ENCODE data around the gene PLEKHM2. TPM values are rescaled to one million over a fixed set of nuclear protein-coding genes. Genes with fewer than 3 reads are reported as not detected.
A peak's percentile ranks its signal among the peaks of the same experiment; 100 is the strongest.

Gene PLEKHM2
- total and polyA plus RNA-seq, 8 donors: 22.9 to 39.6 (median 33.3) TPM

GRCh38 chr1:15758343-15758931, 74.3 kb downstream of the PLEKHM2 start, which contains the start of gene FBLIM1:
Gene FBLIM1, plus strand, starts transcription at chr1:15758795. Its CDS starts 6,189 bp downstream, at chr1:15764984.
- Histone ChIP-seq H3K4me1 (peaks cover 0 to 4% (median 0%) of the 10 kb centered on the region in 3 donors), H3K36me3 (no peaks in the 10 kb centered on the region), H3K27me3 (no peaks in the 10 kb centered on the region), H3K9me3 (no peaks in the 10 kb centered on the region), H3K4me3 (peak within 1 kb of the TSS; percentile 63 to 88 (median 76)), H3K27ac (peak within 1 kb of the TSS in 3 of 4 donors; percentile 1 to 60 (median 10))
- FAIRE-seq (no peak), ATAC-seq (peak; percentile 41 to 66 (median 59)), DNase-seq (peak in 3 of 6 donors; percentile 34 to 74 (median 63))
- WGBS, 2 donors: 7 to 10% methylated on average over 19 to 55 of the region's 58 CpGs
- no peak for TF ChIP-seq CTCF (IDR thresholded peaks at IDR 0.05)
- intact Hi-C loops (cut with DNase I): no loop called here

- no peak for FAIRE-seq
These were observed 75.0 kb downstream of the PLEKHM2 start for GRCh38 chr1:15758953-15759661.

GRCh38 chr1:15760520-15761211, 76.5 kb downstream of the PLEKHM2 start:
- peak in 1 of 6 donors; percentile 26 for DNase-seq
- no peak for TF ChIP-seq CTCF (IDR thresholded peaks at IDR 0.05)
- Histone ChIP-seq H3K27me3 (no peaks in the 10 kb centered on the region), H3K36me3 (no peaks in the 10 kb centered on the region), H3K27ac (no peak overlapping the region), H3K4me1 (peaks cover 4 to 10% (median 7%) of the 10 kb centered on the region in 3 donors), H3K9me3 (no peaks in the 10 kb centered on the region), H3K4me3 (no peak overlapping the region)
- intact Hi-C loops (cut with DNase I): no loop called here
- WGBS, 2 donors: 78 to 86% methylated on average over 12 of the region's 12 CpGs
- no peak for ATAC-seq
- FAIRE-seq: no peak

More at GRCh38 chr1:15758953-15759661, 75.0 kb downstream of the PLEKHM2 start:
- no peak for TF ChIP-seq CTCF (IDR thresholded peaks at IDR 0.05)
- Histone ChIP-seq H3K36me3 (no peaks in the 10 kb centered on the region), H3K27me3 (no peaks in the 10 kb centered on the region), H3K4me3 (peak overlapping the region; percentile 63 to 88 (median 76)), H3K9me3 (no peaks in the 10 kb centered on the region), H3K27ac (peak overlapping the region in 2 of 4 donors; percentile 10 to 50), H3K4me1 (peaks cover 0 to 8% (median 3%) of the 10 kb centered on the region in 3 donors)
- intact Hi-C loops (cut with DNase I): no loop called here
- 4 to 5% methylated on average over 46 to 58 of the region's 58 CpGs for WGBS, 2 donors
- ATAC-seq (peak; percentile 43 to 60 (median 48)), DNase-seq (peak in 3 of 6 donors; percentile 56 to 76 (median 70))

GRCh38 chr1:15761366-15762128, 77.4 kb downstream of the PLEKHM2 start:
- H3K27ac ChIP-seq: no peak overlapping the region
- H3K9me3 ChIP-seq: no peaks in the 10 kb centered on the region
- 55 to 62% methylated on average over 8 of the region's 8 CpGs for WGBS, 2 donors
- intact Hi-C loops (cut with DNase I): no loop called here
- no peak for TF ChIP-seq CTCF (IDR thresholded peaks at IDR 0.05)
- no peak overlapping the region for H3K4me3 ChIP-seq
- H3K4me1 ChIP-seq: peaks cover 4 to 10% (median 7%) of the 10 kb centered on the region in 3 donors
- no peak for DNase-seq
- H3K27me3 ChIP-seq: no peaks in the 10 kb centered on the region
- FAIRE-seq: no peak
- ATAC-seq: no peak
- no peaks in the 10 kb centered on the region for H3K36me3 ChIP-seq

Measured in pancreas (tissue), 10 donors.